Thyroid gland (tissue), 4 donors: ENCODE data around the gene RARG. TPM values are rescaled to one million over a fixed set of nuclear protein-coding genes. Genes with fewer than 3 reads are reported as not detected.

Experiments used
- DNase-seq, 2 donors: peaks; one replicate each; pipeline ENCODE4 v3.0.0-alpha.2; 2019
- H3K27ac ChIP-seq, 3 donors: fragments of 200-600 bp; sonication (generic); 1 replicate in 2 of 3; 2 replicates in 1 of 3; pipeline ENCODE4 v1.5.1; 2016 to 2019; ENCODE audit warnings: mild to moderate bottlenecking in 1 of 3, moderate library complexity in 1 of 3
- H3K27me3 ChIP-seq: fragments of 200-600 bp; sonication (generic); one replicate; pipeline ENCODE4 v1.5.1; 2019
- H3K36me3 ChIP-seq, 2 donors: fragments of 200-600 bp; sonication (generic); one replicate each; pipeline ENCODE4 v1.5.1; 2016 to 2019
- H3K4me1 ChIP-seq, 2 donors: fragments of 200-600 bp; sonication (generic); one replicate each; pipeline ENCODE4 v1.5.1; 2017 to 2019
- H3K4me3 ChIP-seq, 3 donors: fragments of 200-600 bp; sonication (generic); replicated peaks in 1 of 3; 1 replicate in 2 of 3; 2 replicates in 1 of 3; pipeline ENCODE4 v1.5.1; 2016; ENCODE audit warnings: mild to moderate bottlenecking in 1 of 3
- H3K9me3 ChIP-seq: fragments of 200-600 bp; sonication (generic); one replicate; pipeline ENCODE4 v1.5.1; 2017
- POLR2A ChIP-seq, 2 donors: fragments of 450-650 bp; IDR thresholded peaks; one replicate each; pipeline ENCODE4 v1.6.1; 2017; ENCODE audit warnings: antibody characterized with exemption in 2 of 2, mild to moderate bottlenecking in 2 of 2, moderate library complexity in 1 of 2
- WGBS, 2 donors: methylation state at CpG; one replicate each; pipeline ENCODE4 v1.1.5; 2017; 5-methylcytosine and 5-hydroxymethylcytosine counted together
- intact Hi-C: fragments of 100-400 bp; cut with DNase I; formaldehyde crosslinking; loops from one replicate; pipeline ENCODE4 v1.15.1; 2023
- total RNA-seq, 4 donors: library from RNA; depleted of rRNA; stranded (reverse); fragments of >200 nt; gene quantifications; one replicate each; pipeline ENCODE4 v1.2.3, GENCODE V29; 2016
- TF ChIP-seq, protein P1 (sequence below), 6 experiments: fragments of 200-600 bp in 3 of 6; fragments of 450-650 bp in 3 of 6; sonication (generic) in 3 of 6; IDR thresholded peaks; one replicate each; pipeline ENCODE4 v1.5.1; 2016 to 2019; ENCODE audit warnings: antibody characterized with exemption in 6 of 6, mild to moderate bottlenecking in 2 of 6, inconsistent platforms in 1 of 6, moderate library complexity in 1 of 6

RARG gene
- total RNA-seq, 4 donors from 2014 or later = 13.6 to 27.7 (median 23.8) TPM

DNA sequence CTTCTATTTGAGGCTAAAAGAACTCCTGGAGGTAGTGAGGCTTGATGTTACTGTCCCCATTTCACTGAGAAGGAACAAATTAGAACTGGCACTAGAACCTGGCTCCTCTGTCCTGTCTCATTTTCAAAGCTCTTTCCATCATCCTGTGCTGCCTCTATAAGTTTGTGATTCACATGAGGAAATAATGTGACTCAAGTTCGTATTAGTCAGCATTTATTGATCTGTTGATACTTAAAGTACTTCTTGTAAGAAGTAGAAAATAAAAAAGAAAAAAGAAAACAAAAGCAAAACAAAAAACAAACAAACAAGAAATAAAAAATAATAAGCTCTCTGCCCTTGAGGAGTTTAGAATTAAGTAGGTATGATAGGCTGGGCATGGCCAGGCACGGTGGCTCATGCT, 33.8 kb upstream of the RARG start:
- no peak overlapping the region for H3K27ac ChIP-seq
- intact Hi-C loops = no loop called here
- H3K36me3 ChIP-seq = no peaks in the 10 kb centered on the region
- H3K9me3 ChIP-seq = no peaks in the 10 kb centered on the region
- WGBS, 2 donors = 81 to 86% methylated on average over 2 of the region's 2 CpGs
- H3K27me3 ChIP-seq = no peaks in the 10 kb centered on the region
- DNase-seq = no peak
- peaks cover 0 to 5% of the 10 kb centered on the region in 2 donors for H3K4me1 ChIP-seq
- TF ChIP-seq, protein P1, sequence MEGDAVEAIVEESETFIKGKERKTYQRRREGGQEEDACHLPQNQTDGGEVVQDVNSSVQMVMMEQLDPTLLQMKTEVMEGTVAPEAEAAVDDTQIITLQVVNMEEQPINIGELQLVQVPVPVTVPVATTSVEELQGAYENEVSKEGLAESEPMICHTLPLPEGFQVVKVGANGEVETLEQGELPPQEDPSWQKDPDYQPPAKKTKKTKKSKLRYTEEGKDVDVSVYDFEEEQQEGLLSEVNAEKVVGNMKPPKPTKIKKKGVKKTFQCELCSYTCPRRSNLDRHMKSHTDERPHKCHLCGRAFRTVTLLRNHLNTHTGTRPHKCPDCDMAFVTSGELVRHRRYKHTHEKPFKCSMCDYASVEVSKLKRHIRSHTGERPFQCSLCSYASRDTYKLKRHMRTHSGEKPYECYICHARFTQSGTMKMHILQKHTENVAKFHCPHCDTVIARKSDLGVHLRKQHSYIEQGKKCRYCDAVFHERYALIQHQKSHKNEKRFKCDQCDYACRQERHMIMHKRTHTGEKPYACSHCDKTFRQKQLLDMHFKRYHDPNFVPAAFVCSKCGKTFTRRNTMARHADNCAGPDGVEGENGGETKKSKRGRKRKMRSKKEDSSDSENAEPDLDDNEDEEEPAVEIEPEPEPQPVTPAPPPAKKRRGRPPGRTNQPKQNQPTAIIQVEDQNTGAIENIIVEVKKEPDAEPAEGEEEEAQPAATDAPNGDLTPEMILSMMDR (IDR thresholded peaks at IDR 0.05) = no peak
- TF ChIP-seq POLR2A (IDR thresholded peaks at IDR 0.05) = no peak
- no peak overlapping the region for H3K4me3 ChIP-seq

DNA sequence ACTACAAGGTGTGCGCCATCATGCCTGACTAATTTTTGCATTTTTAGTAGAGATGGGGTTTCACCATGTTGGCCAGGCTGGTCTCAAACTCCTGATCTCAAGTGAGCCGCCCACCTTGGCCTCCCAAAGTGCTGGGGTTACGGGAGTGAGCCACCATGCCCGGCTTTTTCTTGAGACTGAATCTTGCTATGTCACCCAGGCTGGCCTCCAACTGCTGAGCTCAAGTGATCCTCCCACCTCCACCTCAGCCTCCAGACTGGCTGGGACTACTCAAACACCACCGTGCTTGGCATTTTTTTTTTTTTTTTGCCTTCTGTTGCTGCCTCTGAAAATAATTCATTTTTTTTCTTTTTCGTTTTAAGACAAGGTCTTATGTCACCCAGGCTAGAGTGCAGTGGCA, 27.9 kb upstream of the RARG start:
- no peak for DNase-seq
- TF ChIP-seq, protein P1 (IDR thresholded peaks at IDR 0.05) = no peak
- 87 to 89% methylated on average over 6 of the region's 6 CpGs for WGBS, 2 donors
- Histone ChIP-seq H3K27ac (no peak overlapping the region), H3K4me3 (no peak overlapping the region), H3K4me1 (no peaks in the 10 kb centered on the region), H3K36me3 (no peaks in the 10 kb centered on the region), H3K9me3 (no peaks in the 10 kb centered on the region), H3K27me3 (no peaks in the 10 kb centered on the region)
- intact Hi-C loops = no loop called here

DNA sequence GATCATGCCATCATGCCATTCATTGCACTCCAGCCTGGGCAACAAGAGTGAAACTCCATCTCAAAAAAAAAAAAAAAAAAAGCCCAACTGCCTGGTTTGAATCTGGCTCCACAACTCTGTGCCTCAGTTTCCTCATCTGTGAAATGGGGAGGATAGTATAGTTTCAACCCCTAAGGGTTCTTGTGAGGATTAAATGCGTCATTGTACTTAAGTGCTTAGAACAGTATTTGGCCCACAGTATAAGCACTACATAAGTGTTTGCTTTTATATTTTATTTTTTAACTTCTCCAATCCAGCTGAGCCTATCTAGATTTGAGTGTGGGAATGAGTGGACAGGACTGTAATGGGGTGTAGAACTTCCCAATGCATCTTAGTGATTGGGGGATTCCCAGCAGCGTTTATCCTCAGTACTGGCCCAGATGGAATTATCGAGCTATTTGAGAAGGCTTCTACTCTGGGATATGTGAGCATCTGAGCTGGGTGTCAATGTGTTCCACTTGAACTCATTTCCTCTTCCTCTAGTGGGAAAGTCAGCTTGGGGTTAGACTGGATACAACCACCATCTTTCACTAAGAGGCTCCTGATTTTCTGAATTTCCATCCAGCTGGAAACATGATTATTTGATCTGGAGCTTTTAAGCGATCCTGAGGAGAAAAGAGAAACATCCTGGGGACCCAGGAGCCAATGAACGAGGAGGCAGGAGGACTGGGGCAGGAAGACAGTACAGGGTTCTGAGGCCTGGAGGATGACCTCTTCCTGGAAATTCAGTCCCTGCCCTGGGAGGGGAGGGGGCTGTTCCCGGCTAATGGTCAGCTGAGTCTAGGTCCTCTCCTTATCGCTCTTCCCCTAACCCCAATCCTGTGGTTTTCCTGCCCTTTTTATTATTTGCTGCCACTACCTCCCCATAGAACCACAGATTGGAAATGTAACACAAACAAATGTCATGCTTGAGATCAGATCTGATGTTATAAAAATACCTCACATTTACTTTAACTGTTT, 26.8 kb upstream of the RARG start:
- Histone ChIP-seq H3K27me3 (no peaks in the 10 kb centered on the region), H3K36me3 (peaks cover 0 to 2% of the 10 kb centered on the region in 2 donors), H3K4me1 (no peaks in the 10 kb centered on the region), H3K27ac (no peak overlapping the region), H3K9me3 (no peaks in the 10 kb centered on the region), H3K4me3 (no peak overlapping the region)
- intact Hi-C loops = no loop called here
- no peak for TF ChIP-seq POLR2A (IDR thresholded peaks at IDR 0.05)
- TF ChIP-seq, protein P1 (IDR thresholded peaks at IDR 0.05) = no peak
- WGBS, 2 donors = 67 to 70% methylated on average over 7 of the region's 7 CpGs
- no peak for DNase-seq

DNA sequence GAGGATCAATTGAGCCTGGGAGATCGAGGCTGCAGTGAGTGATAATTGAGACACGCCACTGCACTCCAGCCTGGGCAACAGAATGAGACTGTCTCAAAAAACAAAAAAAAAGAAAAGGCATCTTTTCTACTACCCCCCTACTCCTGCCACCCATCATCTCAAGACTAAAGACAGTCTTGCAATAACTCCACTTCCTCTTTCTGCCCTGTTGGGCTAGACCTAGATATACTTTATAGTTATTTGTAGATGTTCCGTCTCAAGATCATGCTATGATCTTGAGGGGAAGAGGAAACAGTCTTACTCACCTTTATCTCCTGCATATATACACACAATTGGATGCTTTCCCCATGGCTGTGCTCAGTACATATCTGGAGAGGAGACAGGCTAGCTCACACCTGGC, 24.0 kb upstream of the RARG start:
- 89 to 90% methylated on average over 3 of the region's 3 CpGs for WGBS, 2 donors

More for the DNA sequence above, 24.0 kb upstream of the RARG start:
- intact Hi-C loops = no loop called here
- peaks cover 0 to 4% of the 10 kb centered on the region in 2 donors for H3K36me3 ChIP-seq
- no peaks in the 10 kb centered on the region for H3K27me3 ChIP-seq
- no peak overlapping the region for H3K27ac ChIP-seq
- H3K4me3 ChIP-seq = no peak overlapping the region
- DNase-seq = no peak
- H3K4me1 ChIP-seq = peaks cover 13 to 14% of the 10 kb centered on the region in 2 donors
- TF ChIP-seq POLR2A (IDR thresholded peaks at IDR 0.05) = no peak
- TF ChIP-seq, protein P1 (IDR thresholded peaks at IDR 0.05) = no peak
- no peaks in the 10 kb centered on the region for H3K9me3 ChIP-seq
